Measurements from ENCODE around the gene SLMAP.
"Not testable (repeated sequence)": the region's sequence is repeated elsewhere in the genome, so short reads cannot be mapped to it uniquely, and the experiment has no call there.

The SLMAP gene

DNA sequence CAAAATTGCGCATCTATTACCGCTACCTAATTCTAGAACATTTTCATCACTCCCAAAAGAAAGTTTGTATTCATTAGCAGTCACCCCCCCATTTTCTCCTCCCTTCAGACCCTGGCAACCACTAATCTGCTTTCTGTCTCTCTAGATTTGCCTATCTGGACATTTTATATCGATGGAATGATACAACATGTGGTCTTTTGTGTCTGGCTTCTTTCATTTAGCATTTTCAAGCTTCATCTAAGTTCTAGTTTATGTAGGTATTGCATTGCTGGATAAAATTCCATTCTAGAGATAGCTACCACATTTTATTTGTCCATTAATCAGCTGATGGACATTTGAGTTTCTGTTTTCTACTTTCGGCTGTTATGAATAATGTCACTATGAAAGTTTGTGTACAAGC is 38.4 kb downstream of the SLMAP start:
- DNase-seq, result no peak

DNA sequence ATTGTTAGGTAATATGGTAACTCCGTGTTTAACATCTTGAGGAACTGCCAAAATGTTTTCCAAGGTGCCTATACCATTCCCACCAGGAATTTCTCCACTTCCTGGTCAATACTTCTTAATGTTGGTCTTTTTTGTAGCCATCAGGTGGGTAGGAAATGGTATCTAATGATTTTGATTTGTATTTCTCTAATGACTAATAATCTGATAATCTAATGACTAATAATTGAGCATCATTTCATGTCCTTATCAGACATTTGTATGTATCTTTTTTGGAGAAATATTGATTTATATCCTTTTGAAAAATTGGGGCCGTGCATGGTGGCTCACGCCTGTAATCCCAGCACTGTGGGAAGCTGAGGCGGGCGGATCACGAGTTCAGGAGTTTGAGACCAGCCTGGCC is 38.8 kb downstream of the SLMAP start:
- no peak for DNase-seq

DNA sequence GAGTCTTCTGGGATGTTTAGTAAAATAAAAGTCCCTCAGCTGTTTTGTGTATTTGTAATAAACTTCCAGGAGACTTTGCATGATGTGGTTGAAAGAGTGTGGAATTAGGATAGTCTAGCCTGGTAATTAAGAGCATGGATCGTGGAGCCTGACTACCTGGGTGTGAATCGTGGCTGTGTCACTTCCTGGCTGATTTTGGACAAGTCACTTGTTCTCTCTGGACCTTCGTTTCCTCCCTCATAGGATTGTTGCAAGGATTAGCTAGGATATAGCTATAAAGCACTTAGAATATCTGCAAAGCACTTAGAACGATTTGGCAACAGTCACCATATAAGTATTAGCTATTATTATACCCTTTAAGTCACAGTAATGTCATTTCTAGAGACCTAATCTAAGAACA is 40.2 kb downstream of the SLMAP start:
- DNase-seq, result no peak

DNA sequence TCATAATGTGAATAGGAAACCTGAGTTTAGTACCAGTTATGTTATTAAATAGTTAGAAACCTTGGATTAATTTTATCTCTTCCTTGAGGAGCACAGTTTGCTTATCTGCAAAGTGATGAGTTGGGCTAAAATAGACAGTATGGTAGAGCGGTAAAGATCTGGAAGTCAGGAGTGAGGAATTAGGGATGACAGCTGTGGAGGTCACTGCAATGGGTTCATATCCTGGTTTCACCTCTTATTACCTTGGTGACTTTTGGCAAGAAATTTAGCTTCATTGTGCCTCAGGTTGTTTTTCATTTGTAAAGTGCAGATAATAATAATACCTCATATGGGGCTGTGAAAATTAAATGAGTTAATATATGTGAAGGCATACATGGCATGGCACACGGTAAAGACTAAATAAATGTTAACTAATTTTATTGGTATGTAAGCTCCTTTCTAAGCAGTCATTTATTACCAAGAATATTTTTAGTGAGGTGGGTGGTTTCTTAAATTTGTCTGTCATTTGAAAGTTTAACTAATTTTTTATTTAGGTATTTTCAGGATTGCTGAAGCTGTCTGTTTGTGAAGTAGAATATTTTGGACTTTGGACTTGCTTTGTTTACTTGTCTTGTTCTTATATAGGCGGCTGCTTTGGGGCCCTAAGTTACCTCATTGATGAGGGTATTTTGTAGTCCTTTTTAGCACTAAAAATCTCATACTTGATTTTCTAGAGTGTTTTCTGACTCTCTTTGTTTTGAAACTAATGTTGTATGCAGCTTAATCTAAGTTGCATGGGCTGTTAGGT is 41.8 kb downstream of the SLMAP start:
- no peak for DNase-seq

DNA sequence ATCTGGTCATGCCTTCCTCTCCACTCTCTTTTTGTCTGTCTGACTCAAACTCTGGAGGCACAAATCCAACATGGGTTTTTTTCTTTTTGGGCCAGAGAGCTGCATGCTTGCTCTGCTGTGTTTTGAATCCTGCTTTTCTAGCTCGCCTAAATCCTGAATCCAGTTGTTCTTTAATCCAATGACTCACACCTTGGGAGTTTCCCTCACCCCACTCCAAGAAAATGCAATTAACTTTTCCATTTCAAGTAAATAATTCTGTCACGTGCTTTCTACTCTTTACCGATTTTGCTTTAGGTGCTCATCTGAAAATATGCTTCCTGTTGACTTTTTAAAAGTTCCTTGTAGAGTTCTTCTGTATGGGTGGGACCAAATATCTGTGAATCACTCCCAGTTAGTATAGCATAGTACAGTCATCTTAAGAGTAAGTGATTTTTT is 47.6 kb downstream of the SLMAP start:
- DNase-seq, result no peak

DNA sequence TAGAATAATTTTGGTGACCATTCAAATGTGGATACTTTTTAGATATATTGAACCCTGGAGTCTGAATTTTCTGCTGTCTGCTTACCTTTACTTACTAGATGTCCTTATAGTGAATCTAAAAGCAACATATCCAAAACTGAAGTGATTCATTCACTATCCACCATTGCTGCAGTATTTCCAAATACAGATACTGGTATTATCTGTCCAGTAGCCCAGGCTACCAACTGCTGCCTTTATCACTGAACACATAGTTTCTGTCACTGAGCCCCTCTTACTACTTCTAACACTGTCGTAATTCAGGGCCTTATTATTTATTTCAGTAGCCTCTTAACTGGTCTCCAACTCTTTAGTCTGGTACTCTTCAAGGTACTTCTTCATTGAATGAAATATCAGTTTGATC is 49.2 kb downstream of the SLMAP start:
- no peak for DNase-seq

DNA sequence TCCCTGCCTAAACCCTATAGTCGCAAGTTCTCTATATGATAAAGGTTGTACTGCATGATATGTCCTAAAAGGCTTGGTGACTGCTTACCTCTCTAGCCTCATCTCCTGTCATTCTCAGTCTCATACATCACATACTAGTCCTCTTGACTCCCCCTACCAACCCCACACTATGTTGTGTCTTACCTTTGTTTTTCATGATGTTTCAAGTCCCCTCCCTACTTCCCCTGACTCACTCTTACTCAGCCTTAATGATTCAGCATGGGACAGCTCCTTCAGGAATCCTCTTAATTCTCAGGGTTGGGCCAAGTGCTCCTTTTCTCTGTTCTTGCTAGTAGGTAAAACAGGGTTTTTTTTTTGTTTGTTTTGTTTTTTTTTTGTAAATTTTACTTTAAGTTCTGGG is 49.6 kb downstream of the SLMAP start:
- no peak for DNase-seq

DNA sequence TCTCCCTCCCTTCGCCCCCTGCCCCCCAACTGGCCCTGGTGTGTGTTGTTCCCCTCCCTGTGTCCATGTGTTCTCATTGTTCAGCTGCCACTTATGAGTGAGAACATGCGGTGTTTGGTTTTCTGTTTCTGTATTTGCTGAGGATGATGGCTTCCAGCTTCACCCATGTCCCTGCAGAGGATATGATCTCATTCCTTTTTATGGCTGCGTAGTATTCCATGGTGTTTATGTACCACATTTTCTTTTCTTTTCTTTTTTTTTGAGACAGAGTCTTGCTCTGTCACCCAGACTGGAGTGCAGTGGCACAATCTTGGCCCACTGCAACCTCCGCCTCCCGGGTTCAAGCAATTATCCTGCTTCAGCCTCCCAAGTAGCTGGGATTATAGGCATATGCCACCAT is 50.1 kb downstream of the SLMAP start:
- DNase-seq, result not testable (repeated sequence)

DNA sequence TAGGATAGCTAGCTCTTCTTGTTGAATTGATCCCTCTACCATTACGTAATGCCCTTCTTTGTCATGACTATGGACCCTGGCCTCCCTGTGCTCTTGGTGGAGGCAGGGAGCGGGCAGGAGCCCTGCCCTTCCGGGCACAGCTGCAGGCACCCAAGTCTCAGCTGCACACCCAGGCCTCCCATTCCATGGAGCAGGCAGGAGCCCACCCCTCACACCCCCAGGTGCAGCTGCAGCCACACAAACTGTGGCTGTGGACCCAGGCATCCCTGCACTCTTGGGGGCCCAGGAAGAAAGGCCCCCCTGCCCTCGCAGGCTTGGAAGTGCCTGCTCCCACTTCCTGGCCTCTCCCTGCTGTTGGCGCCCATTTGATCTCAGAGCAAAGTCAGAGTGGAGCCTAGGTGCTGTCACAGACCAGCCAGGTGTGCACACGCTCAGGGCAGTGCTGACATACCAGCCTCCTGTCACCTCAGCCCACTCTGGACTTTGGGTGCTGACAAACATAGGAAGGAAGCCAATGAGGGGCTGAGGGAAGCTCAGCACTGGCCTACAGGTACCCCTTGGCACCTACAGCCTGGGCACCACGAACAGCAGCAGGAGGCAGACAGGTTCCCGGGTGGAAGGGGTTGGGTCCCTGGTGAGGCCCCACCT is 53.0 kb downstream of the SLMAP start:
- no peak for DNase-seq

DNA sequence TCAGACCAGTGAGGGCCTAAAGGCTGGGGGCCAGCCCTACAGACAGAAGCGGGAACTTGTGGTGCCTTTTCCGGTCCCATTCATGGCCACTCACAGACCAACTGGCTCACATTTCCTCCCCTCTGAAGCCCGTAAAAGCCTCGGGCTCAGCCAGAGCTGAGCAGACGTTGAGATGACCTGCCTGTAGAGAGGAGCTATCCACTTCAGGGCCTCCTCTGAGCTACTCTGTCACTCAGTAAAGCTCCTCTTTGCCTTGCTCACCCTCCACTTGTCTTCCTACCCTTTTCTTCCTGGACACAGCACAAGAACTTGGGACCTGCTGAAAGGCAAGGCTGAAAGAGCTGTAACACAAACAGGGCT is 53.5 kb downstream of the SLMAP start:
- no peak for DNase-seq

DNA sequence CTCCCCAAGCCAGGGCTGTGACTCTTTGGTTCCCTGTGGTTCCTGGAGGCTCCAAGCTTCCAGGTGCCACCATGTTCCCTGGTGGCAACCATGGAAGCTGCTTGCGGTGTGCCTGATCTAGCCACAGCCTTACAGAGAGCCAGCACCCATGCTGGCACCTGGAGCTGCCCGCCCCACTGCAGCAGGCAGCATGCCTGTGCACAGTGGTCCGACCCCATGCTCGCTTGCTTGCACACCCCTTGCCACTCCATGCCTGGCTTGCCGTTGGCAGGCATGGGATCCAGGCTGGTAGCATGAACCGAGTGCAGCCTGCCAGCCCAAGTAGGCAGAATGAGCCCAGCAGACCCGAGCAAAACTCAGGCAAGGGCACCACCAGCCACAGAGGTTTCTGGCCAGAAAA is 53.9 kb downstream of the SLMAP start:
- no peak for DNase-seq

DNA sequence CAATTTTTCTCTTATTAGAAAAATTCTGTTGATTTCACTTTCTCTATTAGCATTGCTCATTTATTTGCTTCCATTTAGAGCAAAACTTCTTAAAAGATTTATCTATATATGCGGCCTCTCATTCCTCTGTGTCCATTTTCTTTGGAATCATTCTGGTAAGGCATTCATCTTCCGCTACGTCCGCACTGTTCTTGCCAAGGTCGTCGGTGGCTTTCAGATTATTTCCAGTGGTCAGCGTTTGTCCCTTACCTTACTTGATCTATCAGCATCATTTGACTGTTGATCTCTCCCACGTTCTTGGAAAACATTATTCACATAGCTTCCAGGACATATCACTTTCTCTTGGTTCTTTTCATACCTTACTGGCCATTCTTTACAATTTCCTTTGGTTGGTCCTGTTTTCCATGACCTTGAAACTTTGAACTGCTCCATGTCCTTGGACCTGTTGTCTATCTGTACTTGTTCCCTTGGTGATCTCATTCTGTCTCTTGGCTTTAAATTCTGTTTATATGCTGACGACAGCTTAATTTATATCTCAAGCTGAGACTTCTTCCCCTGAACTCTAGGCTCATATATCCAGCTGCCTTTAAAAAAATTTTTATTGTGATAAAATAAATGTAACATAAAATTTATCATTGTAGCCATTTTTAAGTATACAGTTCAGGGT is 54.5 kb downstream of the SLMAP start:
- DNase-seq, result no peak

DNA sequence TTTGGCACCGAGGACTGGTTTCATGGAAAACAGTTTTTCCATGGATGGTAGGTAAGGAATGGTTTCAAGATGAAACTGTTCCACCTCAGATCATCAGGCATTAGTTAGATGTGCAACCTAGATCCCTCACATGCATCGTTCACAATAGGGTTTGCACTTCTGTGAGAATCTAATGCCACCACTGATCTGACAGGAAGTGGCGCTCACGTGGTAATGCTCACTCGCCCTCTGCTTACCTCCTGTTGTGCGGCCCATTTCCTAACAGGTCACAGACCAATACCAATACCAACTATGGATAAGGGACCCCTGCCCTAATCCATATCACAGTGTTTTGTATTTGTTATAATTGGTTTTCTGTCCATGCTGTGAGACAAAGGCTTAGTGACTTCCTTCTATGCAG is 58.9 kb downstream of the SLMAP start:
- DNase-seq, result no peak

DNA sequence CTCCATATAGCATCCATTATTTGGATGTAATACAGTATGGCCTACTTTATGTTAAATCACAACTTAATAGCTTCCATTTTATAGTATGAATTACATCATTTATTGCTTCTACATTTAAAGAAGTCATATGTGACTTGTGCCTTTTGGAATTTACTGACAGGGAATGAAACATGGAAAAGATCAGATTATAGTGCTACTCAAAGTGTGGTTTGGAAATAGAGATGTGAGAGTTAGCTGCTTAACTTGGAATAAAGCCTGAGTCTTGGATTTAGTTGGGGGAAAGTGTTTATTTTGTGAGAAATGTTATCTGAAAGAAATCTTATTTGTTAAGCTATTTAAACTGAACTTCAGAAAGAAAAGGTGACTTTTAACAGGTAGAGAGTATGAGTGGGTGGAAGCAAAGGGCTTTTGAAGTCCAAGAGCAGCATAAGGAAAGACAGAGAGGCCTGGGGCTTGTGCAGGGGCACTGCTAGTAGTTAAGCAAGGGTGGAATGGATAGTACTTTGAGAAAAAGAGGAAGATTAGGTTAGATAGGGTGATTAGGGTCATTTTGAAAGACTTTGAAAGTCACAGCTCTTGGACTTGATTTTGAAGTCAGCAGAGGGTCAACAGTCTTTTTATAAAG is 60.5 kb downstream of the SLMAP start:
- no peak for DNase-seq

DNA sequence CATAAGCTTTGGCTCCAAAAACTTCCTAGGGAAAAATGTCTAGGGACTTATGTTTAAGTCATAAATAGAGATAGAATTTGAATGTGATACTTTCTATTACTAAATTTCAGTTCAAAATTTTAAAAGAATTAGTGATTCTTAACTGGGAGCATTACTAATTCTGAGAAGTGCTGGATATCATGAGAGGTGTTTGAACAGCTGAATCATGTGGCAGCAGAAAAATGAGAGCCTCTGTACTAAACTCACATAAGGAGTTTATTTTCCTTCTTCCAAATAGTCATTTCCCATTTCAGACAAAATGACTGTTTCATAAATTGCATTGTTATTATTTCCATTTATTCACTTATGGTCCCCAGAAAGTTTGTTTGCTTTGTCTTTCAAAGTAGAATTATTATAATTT is 62.7 kb downstream of the SLMAP start:
- DNase-seq, result no peak

DNA sequence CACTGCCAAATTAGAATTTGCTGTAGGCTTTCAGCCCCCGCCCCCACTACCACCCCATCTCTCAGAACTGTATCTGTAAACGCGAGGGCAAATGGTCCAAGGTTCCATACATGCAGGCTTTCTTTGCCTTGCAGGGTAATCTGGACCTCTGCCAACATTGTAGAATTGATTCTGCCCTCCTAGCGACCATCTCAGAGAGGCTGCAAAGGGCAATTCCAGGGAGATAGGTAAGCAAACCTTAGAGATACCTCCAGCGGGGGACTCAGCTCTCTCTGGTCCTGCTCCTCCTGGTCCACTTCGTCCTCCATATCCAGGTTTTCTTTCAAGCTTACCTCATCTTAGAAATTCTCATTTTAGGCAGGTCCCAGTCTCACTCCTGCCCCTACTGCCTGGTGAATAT is 64.4 kb downstream of the SLMAP start:
- no peak for DNase-seq

DNA sequence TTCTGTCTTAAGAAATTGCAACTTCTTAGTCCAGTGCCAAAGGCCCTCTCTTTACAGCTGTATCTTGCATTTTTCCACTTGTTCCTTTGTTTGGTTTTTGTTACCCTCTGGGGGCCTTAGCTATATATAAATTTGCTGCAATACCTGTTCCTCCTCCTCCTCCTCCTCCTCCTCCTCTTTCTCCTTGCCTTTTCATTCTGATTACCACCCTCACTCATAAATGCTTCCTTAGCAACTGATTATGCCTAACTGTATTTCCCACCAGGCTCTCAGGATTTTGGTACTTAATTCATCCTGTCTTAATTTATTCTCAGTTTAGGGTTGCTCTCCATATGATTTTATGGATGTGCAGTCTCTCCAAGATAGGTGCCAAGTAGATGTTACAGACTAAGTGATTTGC is 65.7 kb downstream of the SLMAP start:
- DNase-seq, result no peak

DNA sequence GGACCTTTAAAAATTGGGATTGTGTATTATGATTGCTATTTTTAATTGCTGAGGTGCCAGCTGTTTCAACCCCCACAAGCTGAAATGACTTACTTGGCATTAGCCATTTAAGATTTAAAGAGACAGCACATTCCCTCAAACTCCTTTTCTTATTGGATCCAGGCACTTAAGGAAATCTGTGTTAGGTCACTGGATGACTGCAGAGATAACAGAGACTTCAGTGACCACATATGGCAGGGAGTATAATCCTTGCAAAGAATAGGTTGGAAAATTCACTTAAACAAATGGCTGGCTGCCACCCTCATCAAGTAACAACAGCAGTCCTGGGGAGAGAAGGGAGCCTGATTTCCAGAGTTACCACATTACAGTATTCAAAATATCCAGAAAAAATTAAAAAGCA is 66.6 kb downstream of the SLMAP start:
- no peak for DNase-seq

DNA sequence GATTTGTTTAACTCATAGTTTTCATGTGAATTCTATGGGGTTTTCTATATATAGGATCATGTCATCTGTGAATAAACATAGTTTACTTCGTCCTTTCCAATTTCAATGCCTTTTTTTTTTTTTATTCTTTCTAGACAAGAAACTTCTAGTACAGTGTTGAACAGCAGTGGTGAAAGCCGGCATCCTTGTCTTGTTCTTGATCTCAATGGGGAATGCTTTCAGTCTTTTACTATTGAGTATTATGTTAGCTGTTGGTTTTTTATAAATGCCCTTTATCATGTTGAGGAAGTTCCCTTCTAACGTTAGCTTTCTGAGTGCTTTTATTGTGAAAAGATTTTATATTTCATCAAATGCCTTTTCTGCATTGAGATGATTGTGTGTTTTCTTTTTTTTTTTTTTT is 69.0 kb downstream of the SLMAP start:
- no peak for DNase-seq

DNA sequence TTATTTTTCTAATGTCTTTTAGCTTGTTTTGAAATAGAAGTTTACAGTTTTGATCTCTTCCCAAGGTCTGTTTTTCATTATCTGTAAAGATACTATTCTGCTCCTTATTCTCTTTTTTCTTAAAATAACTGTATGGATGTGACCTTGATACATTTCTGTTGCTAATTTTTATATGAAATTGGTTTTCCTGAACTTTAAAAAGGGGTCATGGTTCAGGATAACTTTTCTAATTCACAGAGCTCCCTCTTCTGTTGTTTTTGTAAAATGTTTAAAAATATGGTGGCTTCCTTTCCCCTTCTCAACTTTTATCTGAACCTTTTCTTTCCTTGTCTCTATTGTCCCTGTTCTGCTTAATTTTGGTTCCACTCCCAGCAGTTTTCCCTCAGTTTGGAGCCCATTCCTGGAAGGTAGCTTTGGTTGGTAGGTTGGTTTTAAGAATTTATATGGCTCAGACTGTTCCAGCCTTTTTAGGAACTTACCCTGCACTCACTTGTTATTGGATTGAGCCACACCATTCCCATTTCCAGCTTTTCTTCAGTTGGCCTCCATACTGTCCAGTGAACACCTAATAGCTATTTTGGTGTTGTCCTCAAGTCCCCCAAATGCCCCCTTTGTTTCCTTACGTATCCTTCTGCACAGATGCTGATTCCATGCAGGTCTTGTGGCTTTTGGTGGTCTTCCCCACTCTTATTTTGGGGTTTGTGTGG is 70.3 kb downstream of the SLMAP start:
- DNase-seq, result no peak

DNA sequence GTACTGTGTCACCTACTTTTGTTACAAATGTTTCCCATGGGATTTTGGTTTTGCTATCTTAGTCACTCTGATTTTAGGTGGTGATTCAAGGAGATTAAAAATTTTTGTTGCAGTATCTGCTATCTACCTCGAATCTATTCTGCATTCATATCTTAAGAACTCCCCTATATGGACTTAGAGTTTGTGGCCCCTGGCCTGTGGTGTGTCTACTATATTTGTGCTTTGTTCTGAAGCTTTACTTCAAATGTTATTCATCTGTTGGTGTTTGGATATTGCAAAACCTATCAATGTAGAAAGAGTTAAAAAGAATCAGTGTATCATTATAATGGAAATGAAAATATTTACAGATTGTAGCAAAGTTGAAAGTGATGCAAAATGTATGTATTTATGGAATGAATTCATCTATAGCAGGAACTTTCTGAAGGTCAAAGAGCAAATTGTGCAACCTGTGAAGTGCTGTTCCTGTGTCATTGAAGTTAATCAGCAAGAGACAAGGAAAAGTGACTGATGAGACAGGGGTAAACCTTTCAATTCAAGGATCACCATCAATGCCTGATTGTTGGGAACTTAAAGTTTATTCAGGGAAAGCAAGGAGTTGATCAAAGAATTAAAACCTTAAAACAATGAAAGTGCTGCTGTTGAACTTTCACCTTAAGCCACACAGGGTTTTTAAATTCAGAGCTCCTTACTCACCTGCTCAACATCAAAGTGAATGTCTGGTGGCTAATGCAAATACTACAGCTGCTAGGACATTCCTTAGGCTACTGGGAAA is 71.0 kb downstream of the SLMAP start:
- DNase-seq, result no peak

DNA sequence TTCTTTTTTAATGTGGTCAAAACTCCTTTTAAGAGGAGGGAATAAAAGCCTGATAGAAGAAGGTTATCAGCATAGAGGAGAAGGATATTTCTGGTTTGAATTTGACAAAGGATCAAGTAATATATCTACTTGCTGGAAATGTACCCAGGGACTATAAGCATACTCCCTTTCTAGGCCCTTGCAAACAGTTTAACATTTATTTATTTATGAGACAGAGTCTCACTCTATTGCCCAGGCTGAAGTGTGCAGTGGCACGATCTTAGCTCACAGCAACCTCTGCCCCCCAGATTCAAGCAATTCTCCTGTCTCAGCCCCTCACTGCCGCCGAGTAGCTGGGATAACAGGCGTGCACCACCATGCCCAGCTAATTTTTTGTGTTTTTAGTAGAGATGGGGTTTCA is 71.6 kb downstream of the SLMAP start:
- no peak for DNase-seq

All from right hindlimb (tissue), 1 donor.